HepG2 (cell line): ENCODE measurements around the gene SNX24. TPM values are rescaled to one million over a fixed set of nuclear protein-coding genes. Genes with fewer than 3 reads are reported as not detected.

Experiments
- GLI4 ChIP-seq: sonication (generic); formaldehyde crosslinking; IDR thresholded peaks from 2 replicates; pipeline ENCODE4 v1.5.1; 2020; ENCODE audit warnings: missing genetic modification reagents, mild to moderate bottlenecking, moderate library complexity, borderline replicate concordance
- HNRNPUL1 ChIP-seq: fragments of 200-400 bp; formaldehyde crosslinking; IDR thresholded peaks from 2 replicates; pipeline ENCODE4 v1.6.1; 2017; ENCODE audit warnings: low read depth, mild to moderate bottlenecking, low read length, moderate library complexity
- KLF12 ChIP-seq: sonication (generic); formaldehyde crosslinking; IDR thresholded peaks from 2 replicates; pipeline ENCODE4 v1.4.0; 2020; ENCODE audit warnings: missing genetic modification reagents, borderline replicate concordance
- MED13 ChIP-seq: sonication (generic); formaldehyde crosslinking; IDR thresholded peaks from 2 replicates; pipeline ENCODE4 v1.5.0; 2020; ENCODE audit warnings: missing genetic modification reagents
- MYNN ChIP-seq: sonication (generic); formaldehyde crosslinking; IDR thresholded peaks from 2 replicates; pipeline ENCODE4 v1.4.0; 2020; ENCODE audit warnings: mild to moderate bottlenecking, low read depth, missing genetic modification reagents
- PHF5A ChIP-seq: IDR thresholded peaks from one replicate; pipeline ENCODE4 v1.6.1; 2018; ENCODE audit warnings: low read depth, missing genetic modification reagents; ENCODE audit not compliant: unreplicated experiment
- SNAPC2 ChIP-seq: sonication (generic); formaldehyde crosslinking; IDR thresholded peaks from 2 replicates; pipeline ENCODE4 v1.8.1; 2022; ENCODE audit warnings: mild to moderate bottlenecking, missing genetic modification reagents
- ZNF572 ChIP-seq: sonication (generic); formaldehyde crosslinking; IDR thresholded peaks from 2 replicates; pipeline ENCODE4 v1.5.1; 2020; ENCODE audit warnings: mild to moderate bottlenecking, missing genetic modification reagents
- ZNF768 ChIP-seq: sonication (generic); formaldehyde crosslinking; IDR thresholded peaks from 2 replicates; pipeline ENCODE4 v1.4.0; 2020; ENCODE audit warnings: missing genetic modification reagents
- polyA plus RNA-seq, 8 experiments: library from polyadenylated mRNA; depleted of rRNA in 3 of 8; stranded (reverse) in 7 of 8; unstranded in 1 of 8; fragments of >200 nt; fragmentation: Illumina TruSeq in 4 of 8; extraction: Trizol in 4 of 8; gene quantifications; 2 replicates each; pipeline versions ENCODE4 v1.2.1 to v1.2.3, GENCODE V29; 2011 to 2016; ENCODE audit warnings: low read depth in 4 of 8, missing spikeins in 1 of 8, mixed read lengths in 1 of 8; ENCODE audit not compliant: insufficient read depth in 1 of 8
- total RNA-seq, 5 experiments: library from RNA; depleted of rRNA; stranded (reverse); fragments of >200 nt; fragmentation: Illumina TruSeq; extraction: Trizol; gene quantifications; 2 replicates each; pipeline ENCODE4 v1.2.3, GENCODE V29; 2016; ENCODE audit warnings: low read depth in 1 of 5
- TF ChIP-seq, protein P1 (sequence below): sonication (generic); formaldehyde crosslinking; IDR thresholded peaks from 2 replicates; pipeline ENCODE4 v1.4.0; 2020; ENCODE audit warnings: missing genetic modification reagents
- TF ChIP-seq, protein P2 (sequence below): sonication (generic); formaldehyde crosslinking; IDR thresholded peaks from 2 replicates; pipeline ENCODE4 v1.5.0; 2020; ENCODE audit warnings: missing genetic modification reagents
- TF ChIP-seq, protein P3 (sequence below): sonication (generic); formaldehyde crosslinking; IDR thresholded peaks from 2 replicates; pipeline ENCODE4 v1.9.0; 2021; ENCODE audit warnings: mild to moderate bottlenecking, missing genetic modification reagents
- TF ChIP-seq, protein P4 (sequence below): sonication (generic); formaldehyde crosslinking; conservative IDR thresholded peaks from 2 replicates; pipeline ENCODE4 v1.4.0; 2020; ENCODE audit warnings: missing genetic modification reagents
- TF ChIP-seq, protein P5 (sequence below): sonication (generic); formaldehyde crosslinking; IDR thresholded peaks from 2 replicates; pipeline ENCODE4 v1.9.0; 2022; ENCODE audit warnings: missing genetic modification reagents, mild to moderate bottlenecking, borderline replicate concordance

The SNX24 gene
- total and polyA plus RNA-seq, 2 of the 13 experiments (the other 11 are each of a cell fraction or from before 2014, with no cell fraction given): 7.2 to 23.7 TPM

DNA sequence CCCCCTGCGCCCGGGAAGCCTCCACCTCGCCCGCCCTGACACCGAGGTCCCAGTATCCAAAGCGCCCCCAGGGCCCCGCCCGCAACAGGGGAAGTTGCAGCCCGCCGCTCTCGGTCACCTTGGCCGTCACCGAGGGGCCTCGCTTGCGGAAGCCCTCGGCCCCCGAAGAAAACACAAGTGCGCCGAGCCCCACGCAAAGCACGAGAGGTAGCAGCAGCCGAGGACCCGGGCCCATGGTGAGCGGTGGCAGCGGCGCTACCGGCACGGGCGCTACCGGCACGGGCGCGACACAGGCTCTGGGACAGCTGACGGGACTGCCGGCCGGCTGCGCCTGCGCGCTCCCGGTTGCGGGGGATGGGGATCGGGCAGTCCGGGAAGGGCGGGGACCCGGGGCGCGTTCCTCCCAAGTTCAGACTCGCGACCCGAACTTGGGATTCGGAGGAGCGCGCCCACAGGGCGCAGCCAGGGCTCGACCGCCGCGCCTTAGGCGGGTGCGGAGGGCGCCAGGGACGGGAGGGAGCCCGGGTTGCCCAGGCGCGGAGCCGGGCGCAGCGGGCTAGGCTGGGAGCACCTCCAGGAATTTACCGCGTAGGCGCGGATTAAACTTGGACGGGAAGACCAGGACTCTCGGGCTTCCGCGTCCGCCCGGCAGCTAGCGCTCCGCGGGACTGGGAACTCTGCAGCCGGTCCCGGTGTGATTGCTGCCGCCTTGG lies 191.1 kb downstream of the SNX24 start, which contains the start of gene PPIC (continued):
- TF ChIP-seq, protein P1, sequence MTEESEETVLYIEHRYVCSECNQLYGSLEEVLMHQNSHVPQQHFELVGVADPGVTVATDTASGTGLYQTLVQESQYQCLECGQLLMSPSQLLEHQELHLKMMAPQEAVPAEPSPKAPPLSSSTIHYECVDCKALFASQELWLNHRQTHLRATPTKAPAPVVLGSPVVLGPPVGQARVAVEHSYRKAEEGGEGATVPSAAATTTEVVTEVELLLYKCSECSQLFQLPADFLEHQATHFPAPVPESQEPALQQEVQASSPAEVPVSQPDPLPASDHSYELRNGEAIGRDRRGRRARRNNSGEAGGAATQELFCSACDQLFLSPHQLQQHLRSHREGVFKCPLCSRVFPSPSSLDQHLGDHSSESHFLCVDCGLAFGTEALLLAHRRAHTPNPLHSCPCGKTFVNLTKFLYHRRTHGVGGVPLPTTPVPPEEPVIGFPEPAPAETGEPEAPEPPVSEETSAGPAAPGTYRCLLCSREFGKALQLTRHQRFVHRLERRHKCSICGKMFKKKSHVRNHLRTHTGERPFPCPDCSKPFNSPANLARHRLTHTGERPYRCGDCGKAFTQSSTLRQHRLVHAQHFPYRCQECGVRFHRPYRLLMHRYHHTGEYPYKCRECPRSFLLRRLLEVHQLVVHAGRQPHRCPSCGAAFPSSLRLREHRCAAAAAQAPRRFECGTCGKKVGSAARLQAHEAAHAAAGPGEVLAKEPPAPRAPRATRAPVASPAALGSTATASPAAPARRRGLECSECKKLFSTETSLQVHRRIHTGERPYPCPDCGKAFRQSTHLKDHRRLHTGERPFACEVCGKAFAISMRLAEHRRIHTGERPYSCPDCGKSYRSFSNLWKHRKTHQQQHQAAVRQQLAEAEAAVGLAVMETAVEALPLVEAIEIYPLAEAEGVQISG (CRISPR knock-in tag): no peak
- TF ChIP-seq GLI4 (CRISPR knock-in tag) (no peak), ZNF572 (no peak), MYNN (no peak), HNRNPUL1 (no peak), ZNF768 (CRISPR knock-in tag) (no peak; the same call in 1 of the 2 replicates), KLF12 (CRISPR knock-in tag) (no peak), PHF5A (CRISPR knock-in tag) (no peak), MED13 (no peak), SNAPC2 (CRISPR knock-in tag) (no peak; the same call in 1 of the 2 replicates)
- TF ChIP-seq, protein P2, sequence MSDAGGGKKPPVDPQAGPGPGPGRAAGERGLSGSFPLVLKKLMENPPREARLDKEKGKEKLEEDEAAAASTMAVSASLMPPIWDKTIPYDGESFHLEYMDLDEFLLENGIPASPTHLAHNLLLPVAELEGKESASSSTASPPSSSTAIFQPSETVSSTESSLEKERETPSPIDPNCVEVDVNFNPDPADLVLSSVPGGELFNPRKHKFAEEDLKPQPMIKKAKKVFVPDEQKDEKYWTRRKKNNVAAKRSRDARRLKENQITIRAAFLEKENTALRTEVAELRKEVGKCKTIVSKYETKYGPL (CRISPR knock-in tag): 0 out of 2 replicates have a peak, but pooled peaks have one; percentile 54
- TF ChIP-seq, protein P3, sequence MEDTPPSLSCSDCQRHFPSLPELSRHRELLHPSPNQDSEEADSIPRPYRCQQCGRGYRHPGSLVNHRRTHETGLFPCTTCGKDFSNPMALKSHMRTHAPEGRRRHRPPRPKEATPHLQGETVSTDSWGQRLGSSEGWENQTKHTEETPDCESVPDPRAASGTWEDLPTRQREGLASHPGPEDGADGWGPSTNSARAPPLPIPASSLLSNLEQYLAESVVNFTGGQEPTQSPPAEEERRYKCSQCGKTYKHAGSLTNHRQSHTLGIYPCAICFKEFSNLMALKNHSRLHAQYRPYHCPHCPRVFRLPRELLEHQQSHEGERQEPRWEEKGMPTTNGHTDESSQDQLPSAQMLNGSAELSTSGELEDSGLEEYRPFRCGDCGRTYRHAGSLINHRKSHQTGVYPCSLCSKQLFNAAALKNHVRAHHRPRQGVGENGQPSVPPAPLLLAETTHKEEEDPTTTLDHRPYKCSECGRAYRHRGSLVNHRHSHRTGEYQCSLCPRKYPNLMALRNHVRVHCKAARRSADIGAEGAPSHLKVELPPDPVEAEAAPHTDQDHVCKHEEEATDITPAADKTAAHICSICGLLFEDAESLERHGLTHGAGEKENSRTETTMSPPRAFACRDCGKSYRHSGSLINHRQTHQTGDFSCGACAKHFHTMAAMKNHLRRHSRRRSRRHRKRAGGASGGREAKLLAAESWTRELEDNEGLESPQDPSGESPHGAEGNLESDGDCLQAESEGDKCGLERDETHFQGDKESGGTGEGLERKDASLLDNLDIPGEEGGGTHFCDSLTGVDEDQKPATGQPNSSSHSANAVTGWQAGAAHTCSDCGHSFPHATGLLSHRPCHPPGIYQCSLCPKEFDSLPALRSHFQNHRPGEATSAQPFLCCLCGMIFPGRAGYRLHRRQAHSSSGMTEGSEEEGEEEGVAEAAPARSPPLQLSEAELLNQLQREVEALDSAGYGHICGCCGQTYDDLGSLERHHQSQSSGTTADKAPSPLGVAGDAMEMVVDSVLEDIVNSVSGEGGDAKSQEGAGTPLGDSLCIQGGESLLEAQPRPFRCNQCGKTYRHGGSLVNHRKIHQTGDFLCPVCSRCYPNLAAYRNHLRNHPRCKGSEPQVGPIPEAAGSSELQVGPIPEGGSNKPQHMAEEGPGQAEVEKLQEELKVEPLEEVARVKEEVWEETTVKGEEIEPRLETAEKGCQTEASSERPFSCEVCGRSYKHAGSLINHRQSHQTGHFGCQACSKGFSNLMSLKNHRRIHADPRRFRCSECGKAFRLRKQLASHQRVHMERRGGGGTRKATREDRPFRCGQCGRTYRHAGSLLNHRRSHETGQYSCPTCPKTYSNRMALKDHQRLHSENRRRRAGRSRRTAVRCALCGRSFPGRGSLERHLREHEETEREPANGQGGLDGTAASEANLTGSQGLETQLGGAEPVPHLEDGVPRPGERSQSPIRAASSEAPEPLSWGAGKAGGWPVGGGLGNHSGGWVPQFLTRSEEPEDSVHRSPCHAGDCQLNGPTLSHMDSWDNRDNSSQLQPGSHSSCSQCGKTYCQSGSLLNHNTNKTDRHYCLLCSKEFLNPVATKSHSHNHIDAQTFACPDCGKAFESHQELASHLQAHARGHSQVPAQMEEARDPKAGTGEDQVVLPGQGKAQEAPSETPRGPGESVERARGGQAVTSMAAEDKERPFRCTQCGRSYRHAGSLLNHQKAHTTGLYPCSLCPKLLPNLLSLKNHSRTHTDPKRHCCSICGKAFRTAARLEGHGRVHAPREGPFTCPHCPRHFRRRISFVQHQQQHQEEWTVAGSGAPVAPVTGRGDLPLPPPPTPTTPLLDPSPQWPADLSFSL (CRISPR knock-in tag): no peak
- TF ChIP-seq, protein P4, sequence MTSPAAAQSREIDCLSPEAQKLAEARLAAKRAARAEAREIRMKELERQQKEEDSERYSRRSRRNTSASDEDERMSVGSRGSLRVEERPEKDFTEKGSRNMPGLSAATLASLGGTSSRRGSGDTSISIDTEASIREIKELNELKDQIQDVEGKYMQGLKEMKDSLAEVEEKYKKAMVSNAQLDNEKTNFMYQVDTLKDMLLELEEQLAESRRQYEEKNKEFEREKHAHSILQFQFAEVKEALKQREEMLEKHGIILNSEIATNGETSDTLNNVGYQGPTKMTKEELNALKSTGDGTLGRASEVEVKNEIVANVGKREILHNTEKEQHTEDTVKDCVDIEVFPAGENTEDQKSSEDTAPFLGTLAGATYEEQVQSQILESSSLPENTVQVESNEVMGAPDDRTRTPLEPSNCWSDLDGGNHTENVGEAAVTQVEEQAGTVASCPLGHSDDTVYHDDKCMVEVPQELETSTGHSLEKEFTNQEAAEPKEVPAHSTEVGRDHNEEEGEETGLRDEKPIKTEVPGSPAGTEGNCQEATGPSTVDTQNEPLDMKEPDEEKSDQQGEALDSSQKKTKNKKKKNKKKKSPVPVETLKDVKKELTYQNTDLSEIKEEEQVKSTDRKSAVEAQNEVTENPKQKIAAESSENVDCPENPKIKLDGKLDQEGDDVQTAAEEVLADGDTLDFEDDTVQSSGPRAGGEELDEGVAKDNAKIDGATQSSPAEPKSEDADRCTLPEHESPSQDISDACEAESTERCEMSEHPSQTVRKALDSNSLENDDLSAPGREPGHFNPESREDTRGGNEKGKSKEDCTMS (CRISPR knock-in tag): no peak
- TF ChIP-seq, protein P5, sequence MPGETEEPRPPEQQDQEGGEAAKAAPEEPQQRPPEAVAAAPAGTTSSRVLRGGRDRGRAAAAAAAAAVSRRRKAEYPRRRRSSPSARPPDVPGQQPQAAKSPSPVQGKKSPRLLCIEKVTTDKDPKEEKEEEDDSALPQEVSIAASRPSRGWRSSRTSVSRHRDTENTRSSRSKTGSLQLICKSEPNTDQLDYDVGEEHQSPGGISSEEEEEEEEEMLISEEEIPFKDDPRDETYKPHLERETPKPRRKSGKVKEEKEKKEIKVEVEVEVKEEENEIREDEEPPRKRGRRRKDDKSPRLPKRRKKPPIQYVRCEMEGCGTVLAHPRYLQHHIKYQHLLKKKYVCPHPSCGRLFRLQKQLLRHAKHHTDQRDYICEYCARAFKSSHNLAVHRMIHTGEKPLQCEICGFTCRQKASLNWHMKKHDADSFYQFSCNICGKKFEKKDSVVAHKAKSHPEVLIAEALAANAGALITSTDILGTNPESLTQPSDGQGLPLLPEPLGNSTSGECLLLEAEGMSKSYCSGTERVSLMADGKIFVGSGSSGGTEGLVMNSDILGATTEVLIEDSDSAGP (CRISPR knock-in tag): peak; percentile 30; the same call in 1 of the 2 replicates
